Thoracic aorta (tissue), 2 donors: ENCODE results near the gene LDLRAD3. TPM values are rescaled to one million over a fixed set of nuclear protein-coding genes. Genes with fewer than 3 reads are reported as not detected.

Source experiments
- ATAC-seq: fragments of 150-250 bp; one replicate; pipeline ENCODE4 v1.8.0; 2017; ENCODE audit warnings: low read depth; ENCODE audit not compliant: insufficient number of reproducible peaks, low FRiP score
- DNase-seq: peaks from one replicate; pipeline ENCODE4 v3.0.0-alpha.2; 2020; ENCODE audit warnings: low spot score
- H3K27ac ChIP-seq, 2 donors: fragments of 200-600 bp; sonication (generic); 1 replicate in 1 of 2; 2 replicates in 1 of 2; pipeline ENCODE4 v1.5.1; 2016; ENCODE audit warnings: mild to moderate bottlenecking in 2 of 2, moderate library complexity in 2 of 2
- H3K27me3 ChIP-seq: fragments of 200-600 bp; sonication (generic); replicated peaks from 2 replicates; pipeline ENCODE4 v1.6.0; 2016; ENCODE audit warnings: mild to moderate bottlenecking; ENCODE audit not compliant: insufficient read depth
- H3K36me3 ChIP-seq: fragments of 200-600 bp; sonication (generic); one replicate; pipeline ENCODE4 v1.5.1; 2016
- H3K4me1 ChIP-seq, 2 donors: fragments of 200-600 bp; sonication (generic); 1 replicate in 1 of 2; 2 replicates in 1 of 2; pipeline versions ENCODE4 v1.5.1 to v1.6.0; 2016; ENCODE audit warnings: low read depth in 2 of 2, mild to moderate bottlenecking in 1 of 2; ENCODE audit not compliant: control insufficient read depth in 1 of 2
- H3K4me3 ChIP-seq: fragments of 200-600 bp; sonication (generic); 2 replicates; pipeline ENCODE4 v1.5.1; 2016; ENCODE audit warnings: mild to moderate bottlenecking
- H3K9me3 ChIP-seq: fragments of 200-600 bp; sonication (generic); 2 replicates; pipeline ENCODE4 v1.5.1; 2016
- CTCF ChIP-seq: fragments of 200-600 bp; sonication (generic); IDR thresholded peaks from one replicate; pipeline ENCODE4 v1.5.1; 2019; ENCODE audit warnings: antibody characterized with exemption
- total RNA-seq, 2 donors: library from RNA; depleted of rRNA; stranded (reverse); fragments of >200 nt; gene quantifications; one replicate each; pipeline versions ENCODE4 v1.1.0 to v1.2.3, GENCODE V29; 2016

Gene LDLRAD3
- total RNA-seq, 2 donors from 2014 or later = 6.1 to 17.2 TPM

GRCh38 chr11:36104660-36104992, 160.8 kb downstream of the LDLRAD3 start:
- ATAC-seq (no peak), DNase-seq (no peak)
- H3K27ac ChIP-seq = no peak overlapping the region
- TF ChIP-seq CTCF = no peak
- H3K27me3 ChIP-seq = no peaks in the 10 kb centered on the region
- no peaks in the 10 kb centered on the region for H3K9me3 ChIP-seq
- peaks cover 0 to 4% of the 10 kb centered on the region in 2 donors for H3K4me1 ChIP-seq
- H3K4me3 ChIP-seq = no peak overlapping the region
- H3K36me3 ChIP-seq = no peaks in the 10 kb centered on the region

- DNase-seq (no peak), ATAC-seq (no peak)
- Histone ChIP-seq H3K36me3 (no peaks in the 10 kb centered on the region), H3K9me3 (no peaks in the 10 kb centered on the region), H3K27ac (no peak overlapping the region), H3K4me3 (no peak overlapping the region), H3K4me1 (peaks cover 0 to 4% of the 10 kb centered on the region in 2 donors), H3K27me3 (no peaks in the 10 kb centered on the region)
- TF ChIP-seq CTCF = no peak
These were observed 162.1 kb downstream of the LDLRAD3 start for GRCh38 chr11:36105743-36106581.

- DNase-seq (no peak), ATAC-seq (no peak)
- no peaks in the 10 kb centered on the region for H3K27me3 ChIP-seq
- H3K4me1 ChIP-seq = peaks cover 0 to 4% of the 10 kb centered on the region in 2 donors
- no peak overlapping the region for H3K27ac ChIP-seq
- no peaks in the 10 kb centered on the region for H3K36me3 ChIP-seq
- no peak overlapping the region for H3K4me3 ChIP-seq
- TF ChIP-seq CTCF = no peak
- H3K9me3 ChIP-seq = no peaks in the 10 kb centered on the region
These were observed 163.7 kb downstream of the LDLRAD3 start for GRCh38 chr11:36107547-36107946.

- no peak for DNase-seq
- ATAC-seq = no peak
These were observed 165.2 kb downstream of the LDLRAD3 start for GRCh38 chr11:36108881-36109589.

More at GRCh38 chr11:36108881-36109589, 165.2 kb downstream of the LDLRAD3 start:
- no peak overlapping the region for H3K27ac ChIP-seq
- H3K9me3 ChIP-seq = no peaks in the 10 kb centered on the region
- no peak for TF ChIP-seq CTCF
- H3K4me1 ChIP-seq = peaks cover 0 to 4% of the 10 kb centered on the region in 2 donors
- no peaks in the 10 kb centered on the region for H3K27me3 ChIP-seq
- no peaks in the 10 kb centered on the region for H3K36me3 ChIP-seq
- H3K4me3 ChIP-seq = no peak overlapping the region
